K562 (cell line): ENCODE measurements around the gene ARFGEF3. TPM values are rescaled to one million over a fixed set of nuclear protein-coding genes. Genes with fewer than 3 reads are reported as not detected.

ENCODE experiments used
- ATAC-seq: fragments of 200-7000 bp; cut with Tn5 transposase; 3 replicates; pipeline ENCODE4 v1.9.1; 2020; ENCODE audit warnings: moderate library complexity
- Bru-seq: library from RNA; stranded (reverse); fragments of 400-500 nt; gene quantifications from one replicate; lab custom pipeline; 2021; lab: Mats Ljungman, UMichigan
- BruChase-seq, 2 experiments: library from RNA; stranded (reverse); fragments of 400-500 nt; gene quantifications; one replicate each; lab custom pipeline; 2021; lab: Mats Ljungman, UMichigan
- BruUV-seq: library from RNA; stranded (reverse); fragments of 400-500 nt; replicated peaks from 2 replicates; lab custom pipeline; 2021; lab: Mats Ljungman, UMichigan
- CTCF ChIA-PET: fragments of 300-600 bp; formaldehyde crosslinking; extraction: SDS; loops from one replicate; lab custom pipeline; 2021; ENCODE audit warnings: low intra/inter-chr PET ratio; lab: Yijun Ruan, JAX
- POLR2A ChIA-PET: fragments of 300-600, 350-650 bp; sonication (Branson Sonifier 250); formaldehyde crosslinking; extraction: SDS; loops from one replicate; lab custom pipeline; 2021; ENCODE audit warnings: antibody characterized with exemption, inconsistent platforms; lab: Yijun Ruan, JAX
- DNase-seq, 4 experiments: peaks; one replicate each; pipeline versions ENCODE4 v3.0.0 to v3.0.0-alpha.2; 2011 to 2018; ENCODE audit warnings: low spot score in 3 of 4, mixed read lengths in 3 of 4; ENCODE audit errors: extremely low read depth in 1 of 4
- FAIRE-seq: peaks from 2 replicates; lab custom pipeline; 2011; peaks lifted over from hg19 to GRCh38; lab: Jason Lieb, UNC
- H2AFZ ChIP-seq: 2 replicates; pipeline ENCODE4 v1.6.0; 2011; ENCODE audit warnings: low read depth, low read length, control low read depth, inconsistent platforms
- H3K27ac ChIP-seq: fragments of 200-600 bp; 3 replicates; pipeline ENCODE4 v1.8.0; 2011; ENCODE audit warnings: low read depth, mild to moderate bottlenecking, control low read depth, inconsistent platforms, low read length, moderate library complexity, mixed read lengths; ENCODE audit errors: extremely low read depth
- H3K27me3 ChIP-seq, 2 experiments: fragments of 300-600 bp in 1 of 2; 2 replicates in 1 of 2; 3 replicates in 1 of 2; pipeline versions ENCODE4 v1.6.0 to v1.8.0; 2011; ENCODE audit warnings: inconsistent platforms in 2 of 2, low read length in 2 of 2, mild to moderate bottlenecking in 1 of 2, mixed read lengths in 1 of 2, moderate library complexity in 1 of 2; ENCODE audit not compliant: control insufficient read depth in 2 of 2, insufficient read depth in 2 of 2
- H3K36me3 ChIP-seq: fragments of 300-600 bp; 3 replicates; pipeline ENCODE4 v1.8.0; 2011; ENCODE audit warnings: mild to moderate bottlenecking, low read length, inconsistent platforms; ENCODE audit not compliant: control insufficient read depth, insufficient read depth
- H3K4me1 ChIP-seq, 2 experiments: fragments of 200-600 bp in 1 of 2; replicated peaks in 1 of 2; 2 replicates in 1 of 2; 3 replicates in 1 of 2; pipeline versions ENCODE4 v1.5.1 to v1.8.0; 2011; ENCODE audit warnings: inconsistent platforms in 2 of 2, low read length in 2 of 2, mild to moderate bottlenecking in 1 of 2, mixed read lengths in 1 of 2, moderate library complexity in 1 of 2; ENCODE audit not compliant: control insufficient read depth in 2 of 2, insufficient read depth in 2 of 2
- H3K4me2 ChIP-seq: 2 replicates; pipeline ENCODE4 v1.6.1; 2011; ENCODE audit warnings: low read length, control low read depth, inconsistent platforms, mixed read lengths; ENCODE audit not compliant: insufficient read depth
- H3K4me3 ChIP-seq: fragments of 200-600 bp; sonication (generic), shearing (Covaris generic); 2 replicates; pipeline ENCODE4 v1.5.1; 2016; ENCODE audit warnings: control low read depth, inconsistent platforms
- H3K79me2 ChIP-seq: fragments of 200-600 bp; 3 replicates; pipeline ENCODE4 v1.8.0; 2011; ENCODE audit warnings: low read length, inconsistent platforms; ENCODE audit not compliant: control insufficient read depth, insufficient read depth
- H3K9ac ChIP-seq, 2 experiments: 2 replicates each; pipeline versions ENCODE4 v1.6.0 to v1.6.1; 2011; ENCODE audit warnings: low read depth in 2 of 2, low read length in 2 of 2, control low read depth in 1 of 2, inconsistent platforms in 1 of 2, mild to moderate bottlenecking in 1 of 2, mixed read lengths in 1 of 2; ENCODE audit not compliant: insufficient read depth in 1 of 2
- H3K9me1 ChIP-seq: one replicate; pipeline ENCODE4 v1.6.0; 2011; ENCODE audit warnings: inconsistent platforms, mild to moderate bottlenecking, low read length, moderate library complexity; ENCODE audit not compliant: control insufficient read depth, insufficient read depth
- H3K9me3 ChIP-seq: replicated peaks from 2 replicates; pipeline ENCODE4 v1.5.1; 2011; ENCODE audit warnings: low read depth, low read length, inconsistent platforms; ENCODE audit not compliant: control insufficient read depth, insufficient read depth
- H4K20me1 ChIP-seq: replicated peaks from 2 replicates; pipeline ENCODE4 v1.6.1; 2011; ENCODE audit warnings: low read length, inconsistent platforms, mixed read lengths; ENCODE audit not compliant: control insufficient read depth, insufficient read depth
- ESRRB ChIP-seq: fragments of 250-450 bp; sonication (Bioruptor Pico); IDR thresholded peaks from 2 replicates; pipeline ENCODE4 v1.5.0; 2020; ENCODE audit warnings: mild to moderate bottlenecking, moderate library complexity, borderline replicate concordance
- HDAC2 ChIP-seq: fragments of 450-650 bp; IDR thresholded peaks from 2 replicates; pipeline ENCODE4 v1.6.1; 2016; ENCODE audit warnings: mild to moderate bottlenecking
- HOXB6 ChIP-seq: fragments of 250-450 bp; sonication (Bioruptor Pico); IDR thresholded peaks from 2 replicates; pipeline ENCODE4 v1.5.1; 2022; ENCODE audit warnings: mild to moderate bottlenecking, borderline replicate concordance
- JUNB ChIP-seq: fragments of 450-650 bp; formaldehyde crosslinking; conservative IDR thresholded peaks from 2 replicates; pipeline ENCODE4 v1.4.0; 2020; ENCODE audit warnings: mild to moderate bottlenecking
- L3MBTL2 ChIP-seq: fragments of 450-650 bp; IDR thresholded peaks from 2 replicates; pipeline ENCODE4 v1.6.1; 2016; ENCODE audit warnings: mild to moderate bottlenecking, moderate library complexity
- OTX1 ChIP-seq: fragments of 450-650 bp; formaldehyde crosslinking; IDR thresholded peaks from 2 replicates; pipeline ENCODE4 v1.4.0; 2022; ENCODE audit warnings: mild to moderate bottlenecking
- WGBS: fragments of 100-300 bp; shearing (Covaris generic); methylation state at CpG from one replicate; pipeline ENCODE4 v1.1.6; 2016; ENCODE audit warnings: low coverage, mixed read lengths; ENCODE audit not compliant: insufficient coverage; ENCODE audit errors: missing lambda C conversion rate; 5-methylcytosine and 5-hydroxymethylcytosine counted together
- in situ Hi-C: fragments of 300-500 bp; cut with MboI; formaldehyde crosslinking; loops from 4 replicates; pipeline ENCODE4 v1.15.0; 2018; ENCODE audit warnings: inconsistent platforms, mixed read lengths
- intact Hi-C: fragments of 100-400 bp; cut with micrococcal nuclease; formaldehyde crosslinking; loops from 2 replicates; pipeline ENCODE4 v1.14.2; 2022
- long read RNA-seq, 3 experiments: library from polyadenylated mRNA in 2 of 3; library from RNA in 1 of 3; unstranded in 2 of 3; stranded (forward) in 1 of 3; transcript quantifications; one replicate each; pipeline ENCODE4 v2.0.0, GENCODE V29; 2019 to 2022
- polyA minus RNA-seq, 3 experiments: library from RNA; depleted of rRNA, polyadenylated mRNA; stranded (reverse); fragments of >200 nt; gene quantifications; 2 replicates each; pipeline ENCODE4 v1.2.3, GENCODE V29; 2011
- polyA plus RNA-seq, 8 experiments: library from polyadenylated mRNA; depleted of rRNA in 4 of 8; stranded (reverse) in 5 of 8; unstranded in 3 of 8; fragments of >200 nt; fragmentation: Nextera tagmentation in 2 of 8; fragmentation: Illumina TruSeq in 1 of 8; extraction: Ambion mirVana in 2 of 8; extraction: Trizol in 1 of 8; gene quantifications; 2 replicates each; pipeline versions ENCODE4 v1.2.1 to v1.2.3, GENCODE V29; 2011 to 2014; ENCODE audit warnings: inconsistent platforms in 1 of 8, missing spikeins in 1 of 8
- total RNA-seq, 7 experiments: library from RNA; depleted of rRNA in 6 of 7; stranded (reverse); fragments of >200 nt in 6 of 7; fragmentation: Illumina TruSeq in 2 of 7; extraction: Trizol in 2 of 7; gene quantifications; 2 replicates each; pipeline versions ENCODE4 v1.2.1 to v1.2.3, GENCODE V29; 2011 to 2021; ENCODE audit warnings: low replicate concordance in 1 of 7
- TF ChIP-seq, protein P1 (sequence below): fragments of 250-450 bp; sonication (Bioruptor Pico); IDR thresholded peaks from 2 replicates; pipeline ENCODE4 v1.4.0; 2020; ENCODE audit warnings: mild to moderate bottlenecking, moderate library complexity
- TF ChIP-seq, protein P2 (sequence below): IDR thresholded peaks from 2 replicates; pipeline ENCODE4 v1.6.1; 2011; ENCODE audit not compliant: insufficient read length; ENCODE audit errors: extremely low read depth

Gene ARFGEF3, protein sequence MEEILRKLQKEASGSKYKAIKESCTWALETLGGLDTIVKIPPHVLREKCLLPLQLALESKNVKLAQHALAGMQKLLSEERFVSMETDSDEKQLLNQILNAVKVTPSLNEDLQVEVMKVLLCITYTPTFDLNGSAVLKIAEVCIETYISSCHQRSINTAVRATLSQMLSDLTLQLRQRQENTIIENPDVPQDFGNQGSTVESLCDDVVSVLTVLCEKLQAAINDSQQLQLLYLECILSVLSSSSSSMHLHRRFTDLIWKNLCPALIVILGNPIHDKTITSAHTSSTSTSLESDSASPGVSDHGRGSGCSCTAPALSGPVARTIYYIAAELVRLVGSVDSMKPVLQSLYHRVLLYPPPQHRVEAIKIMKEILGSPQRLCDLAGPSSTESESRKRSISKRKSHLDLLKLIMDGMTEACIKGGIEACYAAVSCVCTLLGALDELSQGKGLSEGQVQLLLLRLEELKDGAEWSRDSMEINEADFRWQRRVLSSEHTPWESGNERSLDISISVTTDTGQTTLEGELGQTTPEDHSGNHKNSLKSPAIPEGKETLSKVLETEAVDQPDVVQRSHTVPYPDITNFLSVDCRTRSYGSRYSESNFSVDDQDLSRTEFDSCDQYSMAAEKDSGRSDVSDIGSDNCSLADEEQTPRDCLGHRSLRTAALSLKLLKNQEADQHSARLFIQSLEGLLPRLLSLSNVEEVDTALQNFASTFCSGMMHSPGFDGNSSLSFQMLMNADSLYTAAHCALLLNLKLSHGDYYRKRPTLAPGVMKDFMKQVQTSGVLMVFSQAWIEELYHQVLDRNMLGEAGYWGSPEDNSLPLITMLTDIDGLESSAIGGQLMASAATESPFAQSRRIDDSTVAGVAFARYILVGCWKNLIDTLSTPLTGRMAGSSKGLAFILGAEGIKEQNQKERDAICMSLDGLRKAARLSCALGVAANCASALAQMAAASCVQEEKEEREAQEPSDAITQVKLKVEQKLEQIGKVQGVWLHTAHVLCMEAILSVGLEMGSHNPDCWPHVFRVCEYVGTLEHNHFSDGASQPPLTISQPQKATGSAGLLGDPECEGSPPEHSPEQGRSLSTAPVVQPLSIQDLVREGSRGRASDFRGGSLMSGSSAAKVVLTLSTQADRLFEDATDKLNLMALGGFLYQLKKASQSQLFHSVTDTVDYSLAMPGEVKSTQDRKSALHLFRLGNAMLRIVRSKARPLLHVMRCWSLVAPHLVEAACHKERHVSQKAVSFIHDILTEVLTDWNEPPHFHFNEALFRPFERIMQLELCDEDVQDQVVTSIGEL (N-terminal part only)
- total RNA-seq (2011; cell fraction: chromatin; rRNA removed; ENCODE audit: low replicate concordance), result 0.02 and 0.04 TPM in 2 replicates
- total RNA-seq (2011; cell fraction: nucleolus; rRNA removed), result not detected in 2 replicates
- total RNA-seq (2011; cell fraction: nucleoplasm; rRNA removed), result under 0.01 TPM in 1 of 2 replicates, not detected in the other
- not detected in 2 replicates for total RNA-seq (2014; rRNA removed)
- not detected in 2 replicates for total RNA-seq (2014; rRNA removed; fragmentation: Illumina TruSeq; extraction: Trizol)
- not detected in 2 replicates for total RNA-seq (2015; rRNA removed; fragmentation: Illumina TruSeq; extraction: Trizol)
- 0.02 and 0.07 TPM in 2 replicates for total RNA-seq (2021)
- polyA plus RNA-seq (2011; rRNA removed), result under 0.01 TPM in 1 of 2 replicates, not detected in the other
- not detected in 2 replicates for polyA plus RNA-seq (2011; cell fraction: cytosol; rRNA removed)
- 0.01 TPM in 1 of 2 replicates, not detected in the other for polyA plus RNA-seq (2011; cell fraction: nucleus; rRNA removed)
- 0.01 TPM in 2 replicates for polyA plus RNA-seq (2012)
- polyA plus RNA-seq (2014; fragmentation: Illumina TruSeq; extraction: Trizol), result not detected in 2 replicates
- not detected for polyA plus RNA-seq (2014; fragmentation: Nextera tagmentation; extraction: Ambion mirVana)
- not detected in 2 replicates for polyA plus RNA-seq (2014; rRNA removed)
- polyA minus RNA-seq (2011; rRNA and poly(A)+ RNA removed), result not detected in 2 replicates
- not detected in 2 replicates for polyA minus RNA-seq (2011; cell fraction: cytosol; rRNA and poly(A)+ RNA removed)
- under 0.01 TPM in 1 of 2 replicates, not detected in the other for polyA minus RNA-seq (2011; cell fraction: nucleus; rRNA and poly(A)+ RNA removed)
- Bru-seq, nascent RNA, result percentile 18 among the genes with signal in this experiment
- BruChase-seq, experiment 1, labeled RNA remaining after a 2-hour chase, result percentile 18 among the genes with signal in this experiment
- BruChase-seq, experiment 2, labeled RNA remaining after a 6-hour chase, result percentile 19 among the genes with signal in this experiment
- long read RNA-seq, experiment 1, result 0 reads
- long read RNA-seq, experiment 2, result 0 reads
- long read RNA-seq, experiment 3, result 0 reads

DNA sequence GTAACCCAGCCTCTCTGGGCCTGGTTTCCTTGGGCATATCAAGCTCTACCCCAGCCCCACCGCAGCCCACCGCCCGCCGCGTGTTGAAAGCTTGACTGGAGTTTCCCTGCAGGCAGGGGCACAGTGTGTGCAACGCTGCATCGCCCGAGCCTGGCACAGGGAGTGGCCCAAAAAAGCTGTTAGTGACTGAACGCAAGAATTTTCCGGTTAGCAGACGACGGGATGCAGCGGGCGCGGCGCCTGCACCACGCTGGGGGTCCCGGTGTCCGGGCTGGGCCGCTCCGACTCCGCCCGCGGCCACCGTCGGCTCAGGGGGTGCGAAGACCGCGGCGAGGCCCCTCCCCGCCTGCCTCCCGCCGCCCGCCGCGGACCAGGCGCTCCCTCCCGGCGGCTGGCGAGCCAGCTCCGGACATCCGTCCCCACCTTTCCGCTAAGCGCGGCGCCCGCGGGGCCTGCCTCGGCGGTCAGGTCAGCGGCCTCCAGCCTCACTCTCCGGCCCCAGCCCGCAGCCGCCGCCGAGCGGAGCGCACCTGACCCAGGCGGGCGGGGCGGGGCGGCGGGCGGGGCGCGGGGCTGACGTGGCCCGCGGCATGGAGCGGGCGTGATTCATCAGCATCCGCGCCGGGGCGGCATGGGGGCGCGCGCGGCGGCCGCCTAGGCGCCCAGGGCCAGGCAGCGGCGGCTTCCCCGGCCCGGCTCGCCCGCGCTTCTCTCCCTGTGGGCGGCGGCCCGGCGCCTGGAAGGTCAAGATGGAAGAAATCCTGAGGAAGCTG, at the start of gene ARFGEF3:
ARFGEF3 (plus strand) TSS at position 602 of the 773 bp plus-strand sequence; CDS start at position 750, 148 bp downstream.
- H2AFZ ChIP-seq, result no peak within 1 kb of the TSS
- FAIRE-seq (no peak), ATAC-seq (peak; percentile 92), DNase-seq (peak; percentile 44 to 60 (median 52))
- no peaks in the 10 kb centered on the region for H3K79me2 ChIP-seq
- POLR2A ChIA-PET, result no interaction called here
- H3K9me3 ChIP-seq, result no peaks in the 10 kb centered on the region
- H3K4me2 ChIP-seq, result no peak within 1 kb of the TSS
- no peak within 1 kb of the TSS for H3K9ac ChIP-seq
- H3K27ac ChIP-seq, result no peak within 1 kb of the TSS
- in situ Hi-C loops (no loop called here), intact Hi-C loops (no loop called here)
- H3K4me1 ChIP-seq, result peaks cover 0 to 12% of the 10 kb centered on the region in 2 experiments; a peak in 2 of 5 replicates
- H3K36me3 ChIP-seq, result no peaks in the 10 kb centered on the region
- H3K9me1 ChIP-seq, result no peaks in the 10 kb centered on the region
- H4K20me1 ChIP-seq, result no peaks in the 10 kb centered on the region; the same call in 1 of the 2 replicates
- BruUV-seq, result no TSS peak
- peaks cover 19 to 26% of the 10 kb centered on the region in 2 experiments for H3K27me3 ChIP-seq
- WGBS, result 19% methylated on average over 54 of the region's 93 CpGs
- H3K4me3 ChIP-seq, result no peak within 1 kb of the TSS
- CTCF ChIA-PET, result no interaction called here
- TF ChIP-seq, protein P1, sequence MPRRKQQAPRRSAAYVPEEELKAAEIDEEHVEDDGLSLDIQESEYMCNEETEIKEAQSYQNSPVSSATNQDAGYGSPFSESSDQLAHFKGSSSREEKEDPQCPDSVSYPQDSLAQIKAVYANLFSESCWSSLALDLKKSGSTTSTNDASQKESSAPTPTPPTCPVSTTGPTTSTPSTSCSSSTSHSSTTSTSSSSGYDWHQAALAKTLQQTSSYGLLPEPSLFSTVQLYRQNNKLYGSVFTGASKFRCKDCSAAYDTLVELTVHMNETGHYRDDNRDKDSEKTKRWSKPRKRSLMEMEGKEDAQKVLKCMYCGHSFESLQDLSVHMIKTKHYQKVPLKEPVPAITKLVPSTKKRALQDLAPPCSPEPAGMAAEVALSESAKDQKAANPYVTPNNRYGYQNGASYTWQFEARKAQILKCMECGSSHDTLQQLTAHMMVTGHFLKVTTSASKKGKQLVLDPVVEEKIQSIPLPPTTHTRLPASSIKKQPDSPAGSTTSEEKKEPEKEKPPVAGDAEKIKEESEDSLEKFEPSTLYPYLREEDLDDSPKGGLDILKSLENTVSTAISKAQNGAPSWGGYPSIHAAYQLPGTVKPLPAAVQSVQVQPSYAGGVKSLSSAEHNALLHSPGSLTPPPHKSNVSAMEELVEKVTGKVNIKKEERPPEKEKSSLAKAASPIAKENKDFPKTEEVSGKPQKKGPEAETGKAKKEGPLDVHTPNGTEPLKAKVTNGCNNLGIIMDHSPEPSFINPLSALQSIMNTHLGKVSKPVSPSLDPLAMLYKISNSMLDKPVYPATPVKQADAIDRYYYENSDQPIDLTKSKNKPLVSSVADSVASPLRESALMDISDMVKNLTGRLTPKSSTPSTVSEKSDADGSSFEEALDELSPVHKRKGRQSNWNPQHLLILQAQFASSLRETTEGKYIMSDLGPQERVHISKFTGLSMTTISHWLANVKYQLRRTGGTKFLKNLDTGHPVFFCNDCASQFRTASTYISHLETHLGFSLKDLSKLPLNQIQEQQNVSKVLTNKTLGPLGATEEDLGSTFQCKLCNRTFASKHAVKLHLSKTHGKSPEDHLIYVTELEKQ (CRISPR knock-in tag), result no peak
- TF ChIP-seq, protein P2, sequence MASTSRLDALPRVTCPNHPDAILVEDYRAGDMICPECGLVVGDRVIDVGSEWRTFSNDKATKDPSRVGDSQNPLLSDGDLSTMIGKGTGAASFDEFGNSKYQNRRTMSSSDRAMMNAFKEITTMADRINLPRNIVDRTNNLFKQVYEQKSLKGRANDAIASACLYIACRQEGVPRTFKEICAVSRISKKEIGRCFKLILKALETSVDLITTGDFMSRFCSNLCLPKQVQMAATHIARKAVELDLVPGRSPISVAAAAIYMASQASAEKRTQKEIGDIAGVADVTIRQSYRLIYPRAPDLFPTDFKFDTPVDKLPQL, result no peak
- TF ChIP-seq OTX1, result no peak
- no peak for TF ChIP-seq HDAC2
- no peak for TF ChIP-seq HOXB6 (CRISPR knock-in tag)
- TF ChIP-seq ESRRB, result no peak
- peak; percentile 67 for TF ChIP-seq L3MBTL2
- no peak for TF ChIP-seq JUNB (CRISPR knock-in tag)
